ENCODE data around the gene FHOD1.

Gene FHOD1

DNA sequence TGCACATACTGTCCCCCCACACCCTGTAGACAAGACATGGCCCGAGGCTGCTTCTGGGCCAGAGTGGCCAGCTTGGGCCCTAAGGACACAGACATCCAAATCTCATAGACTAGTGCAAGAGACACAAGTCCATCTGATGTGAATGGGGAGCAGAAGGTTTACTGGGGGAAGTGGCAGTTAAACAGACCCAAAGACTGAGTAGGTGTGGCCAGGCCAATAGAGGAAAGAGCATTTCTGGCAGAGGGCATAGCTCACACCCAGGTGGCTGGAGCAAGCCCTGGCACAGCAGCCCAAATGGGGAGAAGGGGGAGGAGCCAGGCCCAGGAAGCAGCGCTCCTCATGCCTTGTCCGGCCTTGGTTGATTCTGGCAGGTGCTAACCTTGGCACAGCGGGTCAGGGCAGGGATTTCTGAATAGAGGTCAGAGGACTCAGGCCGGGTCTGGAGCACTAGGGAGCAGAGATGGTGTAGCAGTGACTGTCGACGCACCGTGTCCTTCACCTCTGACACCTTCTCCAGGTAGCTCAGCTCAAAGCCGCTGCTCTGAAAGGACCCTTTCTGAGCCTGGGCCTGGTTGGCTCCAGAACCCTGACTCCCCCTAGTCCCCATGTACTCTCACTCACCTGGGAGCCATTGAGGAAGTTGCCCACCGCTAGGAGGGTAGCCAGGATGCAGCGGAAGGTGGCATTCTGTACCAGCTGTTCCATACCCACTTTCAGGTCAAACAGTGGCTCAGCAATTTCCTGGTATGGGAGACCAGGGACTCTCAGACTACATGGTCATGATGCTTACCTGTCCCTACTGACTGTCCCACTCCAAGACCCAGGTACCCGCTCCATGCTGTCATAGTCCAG is 16.2 kb downstream of the FHOD1 start:
- DNase-seq = no peak

DNA sequence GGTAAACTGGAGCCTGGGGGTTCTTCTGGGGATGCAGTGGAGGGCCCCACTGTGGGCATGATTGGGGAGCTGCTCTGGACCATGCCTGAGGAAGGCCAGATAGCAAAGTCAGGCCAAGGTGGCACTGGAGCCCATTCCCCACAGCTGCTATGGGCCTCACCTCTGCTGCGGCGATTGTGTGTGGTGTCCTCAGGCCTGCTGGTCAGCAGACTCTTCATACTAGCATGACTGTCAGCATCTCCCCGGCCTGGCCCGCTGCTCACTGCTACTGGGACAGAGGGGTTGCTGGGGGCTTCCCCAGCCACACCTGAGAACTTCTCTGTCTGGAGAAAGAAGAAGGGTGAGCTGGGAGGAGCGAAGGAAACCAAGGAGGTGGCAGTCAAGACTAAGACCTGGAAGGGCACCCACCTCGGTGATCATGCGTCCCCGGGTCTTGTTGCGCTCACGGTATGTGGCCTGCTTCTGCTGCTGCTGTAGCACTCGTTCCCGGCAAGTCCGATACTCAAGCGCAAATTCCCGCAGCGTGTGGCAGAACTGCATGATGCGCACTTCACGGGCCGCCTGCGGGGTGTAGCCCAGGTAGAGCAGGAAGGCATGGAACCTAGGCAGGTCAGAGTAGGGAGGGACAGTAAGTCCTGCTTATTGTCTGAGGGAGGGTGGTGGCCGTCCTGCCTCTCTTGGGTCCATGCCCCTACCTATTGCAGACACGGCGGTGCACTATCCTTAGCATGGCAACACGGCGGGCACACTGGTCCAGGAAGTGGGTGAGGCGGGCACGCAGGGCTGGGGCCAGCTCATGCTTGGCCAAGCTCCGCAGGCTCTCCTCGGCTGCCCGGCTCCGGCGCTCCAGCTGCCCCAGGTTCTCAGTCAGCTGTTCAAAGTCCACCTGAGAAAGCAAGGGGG is 17.1 kb downstream of the FHOD1 start:
- DNase-seq = no peak

DNA sequence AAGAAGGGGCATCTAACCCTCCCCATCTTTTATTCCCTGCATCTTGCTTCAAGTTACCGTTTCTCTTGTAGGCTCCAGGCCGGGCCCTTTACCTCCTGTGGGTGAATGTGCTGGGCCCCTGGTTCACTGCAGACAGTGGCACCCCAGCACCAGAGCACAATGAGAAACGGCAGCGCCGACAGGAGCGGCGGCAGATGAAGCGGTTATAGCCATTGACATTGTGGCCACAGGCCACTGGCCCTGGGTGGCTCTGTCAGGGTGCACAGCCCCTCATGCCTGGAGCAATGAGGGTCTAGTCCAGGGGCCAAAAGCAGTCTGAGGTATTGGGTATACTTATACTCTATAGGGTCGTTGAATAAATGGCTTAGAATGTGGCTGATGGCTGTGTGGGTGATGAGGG is 18.4 kb downstream of the FHOD1 start:
- no peak for DNase-seq

DNA sequence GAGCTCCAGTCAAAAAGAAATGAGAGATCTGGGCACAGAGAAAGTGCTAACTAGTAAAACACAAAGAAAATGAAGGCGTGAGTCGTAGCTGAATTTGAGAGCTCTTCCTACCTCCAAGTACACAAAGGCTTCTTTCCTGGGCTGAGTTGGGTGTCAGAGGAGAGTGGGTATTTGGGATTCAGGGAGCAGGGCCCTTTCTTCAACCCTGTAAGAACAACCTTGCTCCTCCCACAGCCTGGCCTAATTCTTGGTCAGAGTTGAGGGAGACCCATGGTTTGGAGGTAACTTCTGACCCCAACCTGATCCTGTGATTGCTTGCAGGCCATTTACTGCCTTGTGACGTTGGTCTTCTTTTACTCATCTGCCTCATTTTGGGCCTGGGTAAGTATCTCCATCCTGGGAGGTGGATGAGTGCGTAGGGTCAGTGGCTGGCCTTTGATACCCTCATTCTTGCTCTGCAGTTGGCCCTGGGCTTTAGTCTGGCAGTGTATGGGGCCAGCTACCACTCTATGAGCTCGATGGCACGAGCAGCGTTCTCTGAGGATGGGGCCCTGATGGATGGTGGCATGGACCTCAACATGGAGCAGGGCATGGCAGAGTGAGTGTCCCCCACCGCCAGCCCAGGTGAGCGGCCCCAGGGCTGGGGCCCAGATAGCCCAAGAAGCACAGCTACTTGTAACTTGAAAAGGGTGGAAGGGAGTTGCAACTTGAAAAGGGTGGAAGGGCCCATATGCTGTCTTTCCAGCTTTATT is 19.1 kb downstream of the FHOD1 start:
- DNase-seq = no peak

DNA sequence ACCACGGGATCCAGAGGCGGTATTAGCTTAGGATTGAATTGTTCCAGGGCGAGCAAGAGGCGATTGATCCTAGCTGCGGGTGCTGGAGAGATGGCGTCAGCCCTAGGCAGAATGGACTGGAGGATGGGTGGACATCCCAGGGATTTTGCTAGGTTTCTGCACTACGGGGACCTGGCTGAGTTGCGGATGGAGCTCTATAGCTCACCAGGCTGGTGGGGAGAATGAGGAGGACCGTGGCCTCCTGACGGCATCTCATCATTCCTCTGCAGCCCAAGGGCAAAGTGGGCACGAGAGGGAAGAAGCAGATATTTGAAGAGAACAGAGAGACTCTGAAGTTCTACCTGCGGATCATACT is 19.7 kb downstream of the FHOD1 start:
- no peak for DNase-seq

DNA sequence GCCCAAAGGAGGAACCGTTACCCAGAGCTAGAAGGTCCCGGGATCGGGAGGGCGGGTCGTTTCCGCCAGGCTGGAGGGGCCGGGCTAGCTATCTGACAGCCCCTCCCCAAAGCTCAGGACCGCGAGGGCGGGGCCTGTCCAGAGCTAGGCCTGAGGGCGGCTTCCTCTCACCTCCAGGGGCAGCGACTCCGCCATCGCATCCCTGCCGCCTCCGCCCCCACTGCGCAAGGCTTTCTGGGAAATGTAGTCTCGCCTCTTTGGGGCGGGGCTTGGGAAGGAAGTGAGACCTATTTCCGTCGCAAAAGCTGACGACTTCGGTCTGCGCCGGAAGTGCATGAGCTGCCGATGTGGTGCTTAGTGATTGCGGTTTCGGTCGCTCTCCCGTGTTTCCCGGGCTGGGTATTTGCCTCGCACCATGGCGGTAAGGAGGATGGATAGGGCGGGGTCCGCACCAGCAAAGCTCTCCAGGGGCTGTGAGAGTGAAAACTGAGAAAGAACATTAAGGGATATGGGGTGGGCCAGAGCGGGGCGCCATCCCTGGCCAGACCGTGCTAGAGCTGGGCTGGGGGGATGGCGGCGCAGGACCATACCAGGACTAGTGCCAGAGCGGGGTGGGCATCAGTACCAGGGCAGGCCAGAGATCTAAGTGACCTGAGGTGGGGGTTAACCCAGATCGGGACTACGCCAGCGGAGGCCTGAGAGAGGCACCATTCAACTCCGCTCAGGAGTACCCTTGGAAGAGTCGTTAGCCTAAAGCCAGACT is 20.3 kb downstream of the FHOD1 start, which contains the start of gene TMEM208:
TMEM208 (plus strand) TSS at position 327 of the 763 bp plus-strand sequence; CDS start at position 416, 89 bp downstream.
- DNase-seq = peak; percentile 97

DNA sequence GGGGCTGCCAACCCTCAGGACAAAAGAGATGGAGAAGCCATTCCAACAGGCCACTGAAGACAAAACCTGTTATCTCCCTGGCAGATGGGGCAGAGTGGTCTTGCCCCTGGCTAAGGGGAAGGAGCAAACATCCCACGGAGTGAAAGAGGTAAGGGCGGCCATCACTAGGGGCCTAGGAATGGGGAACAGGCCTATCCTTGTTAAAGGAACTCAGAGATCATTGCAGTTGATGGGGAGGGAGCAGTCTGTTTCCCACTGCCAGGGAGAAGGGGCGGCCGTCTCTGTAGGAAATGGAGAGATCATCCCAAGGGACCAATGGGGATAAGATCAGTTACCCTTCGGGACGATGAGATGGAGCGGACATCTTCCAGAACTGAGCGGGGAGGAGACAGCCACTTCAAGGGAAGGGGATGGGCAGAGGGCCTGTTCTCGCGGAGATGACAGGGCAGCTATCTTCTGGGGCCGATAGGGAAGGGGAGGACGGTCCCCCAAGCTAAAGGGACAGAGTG is 20.9 kb downstream of the FHOD1 start:
- DNase-seq = no peak

DNA sequence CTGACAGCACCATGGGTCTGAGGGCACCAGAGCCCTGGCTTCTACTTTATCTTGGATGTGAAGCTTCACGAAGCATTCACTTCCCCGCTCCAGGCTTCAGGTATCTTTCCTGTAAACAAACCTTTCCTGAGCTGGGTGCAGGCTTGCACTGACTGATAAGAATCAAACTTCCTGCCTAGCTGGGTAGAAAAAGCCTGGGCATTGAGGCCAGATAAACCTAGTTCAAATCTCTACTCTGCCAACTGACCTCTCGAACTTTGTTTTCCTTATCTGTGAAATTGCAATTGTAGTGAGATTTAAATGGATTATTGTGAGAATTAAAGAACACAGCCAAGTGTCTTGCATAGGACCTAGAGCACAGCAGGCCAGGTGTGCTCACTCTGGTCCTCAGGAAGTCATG is 23.3 kb downstream of the FHOD1 start:
- no peak for DNase-seq

DNA sequence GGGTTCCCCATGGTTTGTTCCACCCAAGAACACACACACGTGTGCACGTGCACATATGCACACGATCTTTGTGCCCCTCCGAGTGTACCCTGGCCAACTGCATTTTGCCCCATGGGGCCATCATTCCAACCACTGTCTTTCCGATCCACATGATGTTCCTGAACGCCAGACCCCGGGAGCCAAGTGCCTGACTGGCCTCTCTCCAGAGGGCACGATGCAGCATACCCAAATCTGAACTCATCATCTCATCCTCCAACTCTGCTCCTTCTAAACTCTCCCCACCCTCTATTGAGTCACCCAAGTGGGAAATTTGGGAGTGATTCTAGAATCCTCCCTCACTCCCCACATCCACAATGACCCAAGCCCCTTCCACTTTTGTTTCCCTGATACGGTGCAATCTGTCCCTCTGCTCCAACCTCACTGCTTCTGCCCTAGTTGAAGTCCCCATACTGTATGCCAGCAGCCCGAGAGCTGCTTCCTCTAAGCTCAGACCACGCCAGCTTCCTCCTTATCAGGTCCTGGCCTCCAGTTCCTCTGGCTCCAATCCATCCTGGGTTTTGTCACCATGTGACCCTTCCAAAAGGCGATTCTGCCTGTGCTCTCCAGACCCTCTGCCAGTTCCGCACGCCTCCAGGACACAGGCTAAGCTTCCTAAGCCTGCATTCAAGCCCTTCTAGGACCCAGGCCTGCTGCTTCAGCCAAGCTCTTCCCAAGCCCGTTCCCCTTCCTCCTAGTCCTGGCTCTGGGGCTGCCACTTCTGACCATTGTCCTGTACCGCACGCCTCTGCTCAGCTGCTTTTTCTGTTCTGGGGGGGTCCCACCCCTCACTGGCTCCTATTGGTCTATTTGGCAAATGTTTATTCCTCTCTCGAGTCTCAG is 30.4 kb downstream of the FHOD1 start:
- no peak for DNase-seq

DNA sequence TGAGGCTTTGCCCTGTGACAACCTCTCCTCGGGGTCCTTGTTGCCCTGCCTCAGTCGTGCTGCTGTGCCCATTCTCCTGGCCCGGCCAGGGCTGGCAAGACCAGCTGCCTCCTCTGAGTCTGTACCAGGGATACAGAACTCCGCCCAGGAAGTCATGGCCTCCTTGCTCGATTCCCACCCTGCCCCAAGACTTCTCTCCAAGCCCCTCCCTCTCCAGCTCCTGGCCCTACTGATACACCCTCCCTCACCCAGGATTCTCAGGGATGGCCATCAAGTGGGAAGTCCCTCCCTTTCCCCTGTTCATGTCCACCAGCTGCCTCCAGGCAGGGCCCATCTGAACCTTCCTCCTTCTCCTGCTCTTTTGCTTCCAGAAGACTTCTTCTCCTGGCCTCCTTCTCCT is 31.6 kb downstream of the FHOD1 start:
- DNase-seq = no peak

DNA sequence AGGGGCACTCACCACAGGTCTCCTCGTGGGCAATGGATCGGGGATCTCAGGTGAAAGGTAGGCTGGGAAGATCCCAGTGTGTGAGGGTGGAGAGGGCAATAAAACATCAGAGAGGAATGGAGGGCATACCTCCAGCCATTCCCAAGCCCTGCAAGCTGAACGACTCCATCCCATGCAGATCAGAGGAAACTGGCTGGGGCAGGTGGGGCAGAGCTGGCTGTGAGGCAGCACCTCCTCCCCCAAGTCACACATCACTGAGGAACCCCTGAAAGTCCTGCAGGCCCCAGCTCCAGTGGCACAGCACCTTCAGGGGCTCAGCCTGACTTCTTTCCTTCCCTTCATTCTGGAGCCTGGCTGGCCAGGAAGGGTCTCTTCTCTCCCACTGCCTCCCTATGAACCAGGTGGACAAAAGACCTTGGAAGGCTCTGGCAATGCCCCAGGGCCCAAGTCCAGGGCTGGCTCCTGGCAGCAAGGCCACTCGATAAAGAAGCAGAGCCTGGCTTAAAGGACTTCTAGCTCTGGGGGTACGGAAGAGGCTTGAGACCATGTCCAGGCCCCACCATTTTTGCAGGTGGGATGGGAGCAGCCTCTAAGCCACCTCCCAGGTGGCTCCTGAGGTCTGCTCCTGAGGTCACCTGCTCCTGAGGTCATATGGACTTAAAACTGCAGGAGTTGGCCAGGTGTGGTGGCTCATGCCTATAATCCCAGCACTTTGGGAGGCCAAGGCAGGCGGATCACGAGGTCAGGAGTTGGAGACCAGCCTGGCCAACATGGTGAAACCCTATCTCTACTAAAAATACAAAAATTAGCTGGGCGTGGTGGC is 33.9 kb downstream of the FHOD1 start:
- DNase-seq = no peak

DNA sequence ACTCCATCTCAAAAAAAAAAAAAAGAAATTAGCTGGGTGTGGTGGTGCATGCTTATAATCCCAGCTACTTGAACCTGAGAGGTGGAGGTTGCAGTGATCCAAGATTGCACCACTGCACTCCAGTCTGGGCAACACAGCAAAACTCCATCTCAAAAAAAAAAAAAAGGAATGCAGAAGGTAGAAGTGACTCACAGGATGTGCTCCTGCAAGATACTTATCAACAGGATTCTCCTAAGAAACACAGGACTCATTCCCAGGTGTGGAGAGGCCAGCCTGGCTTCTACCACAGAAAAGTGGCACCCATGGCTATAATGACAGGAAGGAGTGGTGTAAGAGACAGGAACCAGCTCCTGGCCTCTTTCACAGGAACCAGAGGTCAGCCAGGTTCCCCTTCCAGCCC is 34.5 kb downstream of the FHOD1 start:
- no peak for DNase-seq

DNA sequence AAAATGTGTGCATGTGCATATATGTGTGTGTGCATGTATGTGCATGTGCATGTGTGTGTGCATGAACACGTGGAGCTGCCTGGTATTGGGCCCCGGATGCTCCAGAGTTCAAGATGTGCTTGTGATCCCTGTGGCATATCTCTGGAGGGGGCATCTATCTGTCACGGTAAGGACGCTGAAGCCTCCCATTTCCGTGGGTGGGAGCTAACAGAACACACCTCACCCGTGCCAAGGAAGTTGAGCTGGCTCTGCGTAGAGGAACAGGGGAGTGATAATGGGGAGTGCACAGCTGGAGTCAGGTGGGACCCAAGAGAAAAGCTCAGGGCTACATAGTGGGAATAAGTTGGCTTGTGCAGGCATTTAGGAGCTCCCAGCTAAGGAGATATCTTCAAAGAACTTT is 35.6 kb downstream of the FHOD1 start:
- DNase-seq = no peak

DNA sequence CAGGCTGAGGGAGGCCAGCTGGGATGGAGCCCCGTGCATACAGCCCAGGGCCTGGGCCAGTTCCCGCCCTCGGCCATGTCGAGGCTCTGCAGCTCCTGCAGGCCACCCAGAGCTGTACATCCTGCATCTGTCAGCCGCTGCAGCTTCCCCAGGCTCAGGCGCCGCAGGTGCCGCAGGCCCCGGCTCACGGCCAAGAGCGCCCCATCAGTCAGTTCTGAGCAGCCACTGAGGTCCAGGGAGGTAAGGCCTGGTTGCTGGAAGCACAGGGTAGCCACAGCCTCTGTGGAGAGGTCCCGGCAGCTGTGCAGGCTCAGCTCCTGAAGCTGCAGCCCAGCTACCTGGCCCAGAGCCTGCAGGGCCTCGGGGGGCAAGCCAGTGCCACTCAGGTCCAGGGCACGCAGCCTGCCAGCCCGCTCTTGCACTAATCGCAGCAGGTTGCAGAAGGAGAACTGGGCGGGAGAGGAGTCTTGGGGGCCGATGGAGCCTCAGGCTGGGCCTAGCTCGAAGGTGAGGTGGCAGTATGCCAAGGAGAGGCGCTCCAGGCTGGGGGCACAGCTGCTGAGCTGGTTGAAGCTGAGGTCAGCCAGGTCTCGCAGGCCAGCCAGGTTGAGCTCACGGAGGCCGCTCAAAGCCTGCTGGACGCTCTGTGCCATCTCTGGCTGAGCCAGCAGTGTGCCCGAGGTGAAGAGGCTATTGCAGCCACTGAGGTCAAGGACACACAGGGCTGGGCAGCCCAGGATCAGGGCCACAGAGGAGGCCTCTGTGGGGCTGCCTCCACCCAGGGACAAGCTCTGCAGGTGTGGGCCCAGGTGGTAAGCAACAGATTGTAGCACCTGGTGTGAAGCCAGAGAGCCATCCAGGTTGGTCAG is 37.0 kb downstream of the FHOD1 start:
- DNase-seq = no peak

DNA sequence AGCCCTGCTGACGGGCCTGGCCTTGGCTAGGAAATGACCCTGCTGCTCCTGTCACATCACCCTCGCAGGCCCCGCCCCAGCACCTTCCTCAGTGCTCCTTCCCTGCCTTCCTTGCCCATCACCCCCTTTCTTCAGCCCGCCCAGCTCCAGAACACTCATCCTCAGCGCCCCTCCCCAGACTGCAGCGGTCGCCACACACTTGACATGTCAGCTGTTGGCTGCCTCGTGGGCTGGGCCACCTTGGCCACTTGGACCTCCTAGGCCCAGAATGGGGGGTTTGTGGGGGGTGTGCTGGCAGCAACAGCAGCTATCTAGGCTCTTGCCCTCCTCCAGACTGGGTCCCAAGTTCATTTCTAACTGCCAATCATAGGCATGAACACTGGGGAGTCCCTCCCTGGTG is 37.7 kb downstream of the FHOD1 start:
- DNase-seq = no peak

DNA sequence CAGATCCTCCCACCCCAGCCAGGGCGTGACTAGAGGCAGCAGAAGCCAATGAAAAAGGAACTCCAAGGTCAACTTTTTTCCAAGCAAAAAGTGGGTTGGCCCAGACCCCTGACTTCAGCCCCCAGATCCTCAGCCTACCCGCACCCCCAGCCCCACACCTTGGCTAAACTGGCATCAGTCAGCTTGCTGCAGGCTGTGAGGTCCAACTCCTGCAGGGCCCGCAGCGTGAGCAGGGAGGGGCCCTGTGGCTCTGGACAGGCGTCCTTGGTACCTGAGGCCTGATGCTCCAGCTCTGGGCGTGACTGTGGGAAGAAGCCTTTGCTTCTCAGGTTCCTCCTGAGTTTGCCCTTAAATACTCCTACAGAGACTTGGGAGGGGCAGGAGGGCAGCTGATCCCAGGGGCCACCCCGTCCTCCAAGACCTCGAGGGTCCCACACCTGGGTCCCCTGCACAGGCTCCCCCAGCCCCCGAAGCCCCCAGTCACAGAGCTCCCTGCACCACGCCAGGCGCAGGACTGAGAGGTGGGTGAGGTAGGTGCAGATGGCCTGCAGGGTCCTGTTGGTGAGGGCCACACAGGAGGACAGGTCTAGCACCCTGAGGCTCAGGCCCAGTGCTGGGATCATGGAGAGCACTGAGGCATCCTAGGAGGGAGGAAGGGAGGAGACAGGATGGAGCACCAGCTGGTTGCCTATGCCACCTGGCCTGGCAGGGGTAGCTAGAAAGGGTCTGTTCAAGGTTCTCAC is 39.0 kb downstream of the FHOD1 start:
- DNase-seq = no peak

DNA sequence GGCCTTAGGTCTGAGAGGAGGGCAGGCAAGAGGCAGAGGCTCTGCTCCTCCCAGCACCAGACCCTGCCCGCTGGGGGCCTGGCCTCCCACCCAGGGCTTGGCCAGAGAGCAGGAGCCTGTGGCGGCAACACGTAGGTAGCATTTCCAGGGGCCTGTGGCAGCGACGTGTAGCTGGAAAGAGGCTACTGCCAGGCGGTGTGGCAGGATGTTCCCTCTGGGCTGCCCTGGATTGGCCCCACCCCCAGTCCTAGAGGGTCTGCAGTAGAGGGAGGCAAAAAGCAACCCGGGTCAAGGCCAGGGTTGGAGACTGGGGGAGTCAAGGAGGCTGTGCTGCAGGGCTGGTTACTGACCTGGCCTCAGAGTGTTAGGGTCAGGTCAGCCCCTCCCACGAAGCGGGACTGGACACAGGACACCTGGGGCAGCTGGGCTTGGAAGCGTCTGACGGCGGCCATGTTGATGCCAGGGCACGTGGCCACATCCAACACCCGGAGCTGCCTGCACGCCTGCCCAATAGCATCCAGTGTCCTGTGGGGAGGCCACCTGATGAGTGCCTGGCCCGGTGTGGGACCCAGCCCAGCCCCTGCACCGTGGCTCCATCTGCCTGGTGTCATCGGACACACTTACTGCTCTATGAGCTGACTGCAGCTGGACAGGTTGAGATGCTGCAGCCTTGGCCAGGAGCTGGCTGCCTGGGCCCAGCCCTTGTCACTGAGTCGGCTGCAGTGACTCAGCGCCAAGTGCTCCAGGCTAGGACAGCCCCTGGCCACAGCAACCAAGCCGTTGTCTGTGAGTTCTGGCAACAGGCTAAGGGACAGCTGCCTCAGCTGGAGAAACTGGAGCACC is 39.8 kb downstream of the FHOD1 start:
- DNase-seq = no peak

DNA sequence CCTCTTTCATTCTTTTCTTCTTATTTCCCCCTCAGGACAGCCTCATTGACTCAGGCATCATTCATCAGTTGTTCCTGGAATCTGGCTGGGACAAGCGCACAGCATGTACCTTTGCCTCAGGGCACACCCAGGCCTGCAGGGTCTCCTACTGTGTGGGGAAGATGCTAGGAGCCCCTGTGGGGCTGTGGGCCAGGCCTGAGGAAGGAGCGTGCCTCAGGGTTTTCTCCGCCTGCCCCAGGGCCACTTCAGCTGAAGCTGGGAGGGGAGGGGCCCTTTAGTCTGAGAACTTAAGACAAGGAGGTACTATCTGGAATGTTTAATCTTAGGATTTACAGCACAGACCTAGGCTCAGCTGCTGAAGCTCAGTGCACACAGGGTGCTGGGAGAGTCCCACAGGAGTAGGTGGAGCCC is 40.4 kb downstream of the FHOD1 start:
- no peak for DNase-seq

Data from stimulated activated CD4-positive, alpha-beta T cell treated with anti-CD3 and anti-CD28 coated beads, Interleukin-12 subunit alpha, Interleukin-12 subunit beta, amount 100 ng/mL, for 4 hours (primary cell).